HepG2 (cell line): Measurements from ENCODE around the gene SLC35B4. TPM values are rescaled to one million over a fixed set of nuclear protein-coding genes. Genes with fewer than 3 reads are reported as not detected.
A peak's percentile ranks its signal among the peaks of the same experiment; 100 is the strongest.

Source experiments
- ERF ChIP-seq: IDR thresholded peaks from 2 replicates; pipeline ENCODE4 v1.6.1; 2018; ENCODE audit warnings: missing biosample characterization, missing genetic modification reagents
- KDM1A ChIP-seq: IDR thresholded peaks from 2 replicates; pipeline ENCODE4 v1.6.1; 2016; ENCODE audit warnings: missing compliant biosample characterization
- KLF13 ChIP-seq: sonication (generic); formaldehyde crosslinking; IDR thresholded peaks from 2 replicates; pipeline ENCODE4 v1.4.0; 2020; ENCODE audit warnings: mild to moderate bottlenecking, missing genetic modification reagents
- MEIS1 ChIP-seq: sonication (generic); formaldehyde crosslinking; IDR thresholded peaks from 2 replicates; pipeline ENCODE4 v1.9.0; 2021; ENCODE audit warnings: mild to moderate bottlenecking, missing genetic modification reagents, moderate library complexity, borderline replicate concordance
- PAF1 ChIP-seq: IDR thresholded peaks from 2 replicates; pipeline ENCODE4 v1.6.1; 2016; ENCODE audit warnings: missing genetic modification reagents, missing compliant biosample characterization
- POLR2A ChIP-seq, 2 experiments: IDR thresholded peaks; 2 replicates each; pipeline ENCODE4 v1.6.1; 2011; ENCODE audit warnings: low read depth in 2 of 2, low read length in 2 of 2, mild to moderate bottlenecking in 1 of 2, moderate library complexity in 1 of 2; ENCODE audit not compliant: insufficient read depth in 1 of 2
- RBFOX2 ChIP-seq: fragments of 200-400 bp; formaldehyde crosslinking; IDR thresholded peaks from 2 replicates; pipeline ENCODE4 v1.6.1; 2017; ENCODE audit warnings: low read depth, mild to moderate bottlenecking, low read length
- RBM22 ChIP-seq: fragments of 200-400 bp; formaldehyde crosslinking; optimal IDR thresholded peaks from 2 replicates; pipeline ENCODE3; 2017; ENCODE audit warnings: mild to moderate bottlenecking, low read length, moderate library complexity
- TAF15 ChIP-seq: fragments of 200-400 bp; formaldehyde crosslinking; IDR thresholded peaks from one replicate; pipeline ENCODE4 v1.6.1; 2018; ENCODE audit warnings: mild to moderate bottlenecking, low read depth, low read length; ENCODE audit not compliant: poor library complexity, severe bottlenecking
- ZEB1 ChIP-seq: IDR thresholded peaks from 2 replicates; pipeline ENCODE4 v1.6.1; 2012; ENCODE audit warnings: mild to moderate bottlenecking, low read depth, inconsistent platforms; ENCODE audit not compliant: insufficient replicate concordance
- ZFP90 ChIP-seq: sonication (generic); formaldehyde crosslinking; IDR thresholded peaks from 2 replicates; pipeline ENCODE4 v1.8.0; 2022; ENCODE audit warnings: missing genetic modification reagents, mild to moderate bottlenecking, inconsistent platforms, borderline replicate concordance
- ZNF17 ChIP-seq: sonication (generic); formaldehyde crosslinking; IDR thresholded peaks from 2 replicates; pipeline ENCODE4 v1.5.0; 2020; ENCODE audit warnings: mild to moderate bottlenecking, missing genetic modification reagents
- ZNF253 ChIP-seq: sonication (generic); formaldehyde crosslinking; IDR thresholded peaks from 2 replicates; pipeline ENCODE4 v1.8.0; 2022; ENCODE audit warnings: mild to moderate bottlenecking, missing genetic modification reagents, borderline replicate concordance
- ZNF75D ChIP-seq: sonication (generic); formaldehyde crosslinking; IDR thresholded peaks from 2 replicates; pipeline ENCODE4 v1.8.1; 2023; ENCODE audit warnings: missing genetic modification reagents, mild to moderate bottlenecking, borderline replicate concordance
- ZSCAN20 ChIP-seq: sonication (generic); formaldehyde crosslinking; IDR thresholded peaks from 2 replicates; pipeline ENCODE4 v1.4.0; 2020; ENCODE audit warnings: missing genetic modification reagents, mild to moderate bottlenecking, borderline replicate concordance
- polyA plus RNA-seq, 8 experiments: library from polyadenylated mRNA; depleted of rRNA in 3 of 8; stranded (reverse) in 7 of 8; unstranded in 1 of 8; fragments of >200 nt; fragmentation: Illumina TruSeq in 4 of 8; extraction: Trizol in 4 of 8; gene quantifications; 2 replicates each; pipeline versions ENCODE4 v1.2.1 to v1.2.3, GENCODE V29; 2011 to 2016; ENCODE audit warnings: low read depth in 4 of 8, missing spikeins in 1 of 8, mixed read lengths in 1 of 8; ENCODE audit not compliant: insufficient read depth in 1 of 8
- total RNA-seq, 5 experiments: library from RNA; depleted of rRNA; stranded (reverse); fragments of >200 nt; fragmentation: Illumina TruSeq; extraction: Trizol; gene quantifications; 2 replicates each; pipeline ENCODE4 v1.2.3, GENCODE V29; 2016; ENCODE audit warnings: low read depth in 1 of 5
- TF ChIP-seq, protein P1 (sequence below): sonication (generic); formaldehyde crosslinking; IDR thresholded peaks from 2 replicates; pipeline ENCODE4 v1.5.1; 2020; ENCODE audit warnings: mild to moderate bottlenecking, missing genetic modification reagents
- TF ChIP-seq, protein P2 (sequence below), 2 experiments: fragments of 450-650 bp in 1 of 2; sonication (generic) in 1 of 2; formaldehyde crosslinking in 1 of 2; IDR thresholded peaks; 2 replicates each; pipeline versions ENCODE4 v1.6.1 to v1.8.0; 2016 to 2022; ENCODE audit warnings: antibody characterized with exemption in 1 of 2, mild to moderate bottlenecking in 1 of 2, missing genetic modification reagents in 1 of 2

The SLC35B4 gene
- total and polyA plus RNA-seq, 2 of the 13 experiments (the other 11 are each of a cell fraction or from before 2014, with no cell fraction given): 17.1 to 17.8 TPM

DNA sequence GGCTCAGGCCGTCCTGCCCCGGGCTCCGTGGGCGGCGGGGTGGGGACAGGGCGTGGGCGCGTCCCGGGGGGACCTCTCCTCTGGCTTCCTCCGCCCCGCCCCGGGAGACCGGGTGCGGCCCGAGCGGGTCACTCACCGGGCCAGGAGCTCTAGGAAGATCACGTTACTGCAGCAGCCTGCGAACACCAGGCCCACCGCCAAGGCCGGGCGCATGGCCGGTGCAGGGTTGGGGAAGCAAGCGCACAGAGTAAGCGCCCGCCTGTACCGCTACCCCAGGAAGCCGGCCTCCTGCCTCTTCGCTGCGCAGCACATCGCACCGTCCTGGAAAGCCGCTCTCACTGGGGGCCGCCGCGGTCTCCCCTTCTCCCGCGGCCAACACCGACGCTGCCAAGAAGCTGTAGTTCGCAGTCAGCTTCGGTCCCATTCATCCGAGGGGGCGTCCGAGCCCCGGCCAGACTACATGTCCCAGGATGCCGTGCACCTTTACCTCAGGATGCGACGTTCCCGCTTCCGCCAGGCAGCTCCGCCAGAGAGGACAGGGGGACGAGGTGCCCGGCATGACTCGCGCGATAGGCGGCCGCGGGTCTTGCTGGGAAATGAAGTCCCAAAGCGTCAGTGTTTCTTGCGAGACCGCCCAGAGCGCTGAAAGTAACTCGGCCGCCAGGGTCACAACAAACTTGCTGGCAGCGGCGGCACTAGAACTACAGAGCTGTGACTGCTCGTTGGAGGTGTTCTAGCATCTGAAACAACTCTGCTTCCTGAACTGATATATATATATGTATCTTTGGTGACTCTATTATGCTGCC is at the start of gene SLC35B4 (continued):
- TF ChIP-seq, protein P1, sequence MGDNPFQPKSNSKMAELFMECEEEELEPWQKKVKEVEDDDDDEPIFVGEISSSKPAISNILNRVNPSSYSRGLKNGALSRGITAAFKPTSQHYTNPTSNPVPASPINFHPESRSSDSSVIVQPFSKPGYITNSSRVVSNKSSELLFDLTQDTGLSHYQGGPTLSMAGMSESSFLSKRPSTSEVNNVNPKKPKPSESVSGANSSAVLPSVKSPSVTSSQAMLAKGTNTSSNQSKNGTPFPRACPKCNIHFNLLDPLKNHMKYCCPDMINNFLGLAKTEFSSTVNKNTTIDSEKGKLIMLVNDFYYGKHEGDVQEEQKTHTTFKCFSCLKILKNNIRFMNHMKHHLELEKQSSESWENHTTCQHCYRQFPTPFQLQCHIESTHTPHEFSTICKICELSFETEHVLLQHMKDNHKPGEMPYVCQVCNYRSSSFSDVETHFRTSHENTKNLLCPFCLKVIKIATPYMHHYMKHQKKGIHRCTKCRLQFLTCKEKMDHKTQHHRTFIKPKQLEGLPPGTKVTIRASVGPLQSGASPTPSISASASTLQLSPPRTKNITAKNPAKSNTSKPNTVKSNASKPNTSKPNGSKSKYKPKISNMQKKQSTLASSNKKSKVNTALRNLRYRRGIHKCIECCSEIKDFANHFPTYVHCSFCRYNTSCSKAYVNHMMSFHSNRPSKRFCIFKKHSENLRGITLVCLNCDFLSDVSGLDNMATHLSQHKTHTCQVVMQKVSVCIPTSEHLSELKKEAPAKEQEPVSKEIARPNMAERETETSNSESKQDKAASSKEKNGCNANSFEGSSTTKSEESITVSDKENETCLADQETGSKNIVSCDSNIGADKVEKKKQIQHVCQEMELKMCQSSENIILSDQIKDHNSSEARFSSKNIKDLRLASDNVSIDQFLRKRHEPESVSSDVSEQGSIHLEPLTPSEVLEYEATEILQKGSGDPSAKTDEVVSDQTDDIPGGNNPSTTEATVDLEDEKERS: 0 out of 2 replicates have a peak, but pooled peaks have one; percentile 23
- TF ChIP-seq POLR2A (IDR thresholded peaks at IDR 0.05; ENCODE audit: insufficient read depth in 1 of 2, low read depth in 2 of 2, low read length in 2 of 2) (peak; percentile 63 to 68; a peak in 3 of 4 replicates), MEIS1 (CRISPR knock-in tag) (0 out of 2 replicates have a peak, but pooled peaks have one; percentile 38), PAF1 (CRISPR knock-in tag) (no peak), ZSCAN20 (CRISPR knock-in tag) (peak; percentile 80; the same call in 1 of the 2 replicates), ZNF253 (no peak), ERF (CRISPR knock-in tag) (peak; percentile 86), ZNF75D (CRISPR knock-in tag) (no peak), ZEB1 (no peak), RBFOX2 (peak; percentile 91), ZFP90 (CRISPR knock-in tag) (peak; percentile 71; the same call in 1 of the 2 replicates), RBM22 (no peak), KDM1A (CRISPR knock-in tag) (no peak), KLF13 (CRISPR knock-in tag) (no peak), TAF15 (peak; percentile 62), ZNF17 (CRISPR knock-in tag) (no peak)
- TF ChIP-seq, protein P2, sequence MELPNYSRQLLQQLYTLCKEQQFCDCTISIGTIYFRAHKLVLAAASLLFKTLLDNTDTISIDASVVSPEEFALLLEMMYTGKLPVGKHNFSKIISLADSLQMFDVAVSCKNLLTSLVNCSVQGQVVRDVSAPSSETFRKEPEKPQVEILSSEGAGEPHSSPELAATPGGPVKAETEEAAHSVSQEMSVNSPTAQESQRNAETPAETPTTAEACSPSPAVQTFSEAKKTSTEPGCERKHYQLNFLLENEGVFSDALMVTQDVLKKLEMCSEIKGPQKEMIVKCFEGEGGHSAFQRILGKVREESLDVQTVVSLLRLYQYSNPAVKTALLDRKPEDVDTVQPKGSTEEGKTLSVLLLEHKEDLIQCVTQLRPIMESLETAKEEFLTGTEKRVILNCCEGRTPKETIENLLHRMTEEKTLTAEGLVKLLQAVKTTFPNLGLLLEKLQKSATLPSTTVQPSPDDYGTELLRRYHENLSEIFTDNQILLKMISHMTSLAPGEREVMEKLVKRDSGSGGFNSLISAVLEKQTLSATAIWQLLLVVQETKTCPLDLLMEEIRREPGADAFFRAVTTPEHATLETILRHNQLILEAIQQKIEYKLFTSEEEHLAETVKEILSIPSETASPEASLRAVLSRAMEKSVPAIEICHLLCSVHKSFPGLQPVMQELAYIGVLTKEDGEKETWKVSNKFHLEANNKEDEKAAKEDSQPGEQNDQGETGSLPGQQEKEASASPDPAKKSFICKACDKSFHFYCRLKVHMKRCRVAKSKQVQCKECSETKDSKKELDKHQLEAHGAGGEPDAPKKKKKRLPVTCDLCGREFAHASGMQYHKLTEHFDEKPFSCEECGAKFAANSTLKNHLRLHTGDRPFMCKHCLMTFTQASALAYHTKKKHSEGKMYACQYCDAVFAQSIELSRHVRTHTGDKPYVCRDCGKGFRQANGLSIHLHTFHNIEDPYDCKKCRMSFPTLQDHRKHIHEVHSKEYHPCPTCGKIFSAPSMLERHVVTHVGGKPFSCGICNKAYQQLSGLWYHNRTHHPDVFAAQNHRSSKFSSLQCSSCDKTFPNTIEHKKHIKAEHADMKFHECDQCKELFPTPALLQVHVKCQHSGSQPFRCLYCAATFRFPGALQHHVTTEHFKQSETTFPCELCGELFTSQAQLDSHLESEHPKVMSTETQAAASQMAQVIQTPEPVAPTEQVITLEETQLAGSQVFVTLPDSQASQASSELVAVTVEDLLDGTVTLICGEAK (IDR thresholded peaks at IDR 0.05): 0 out of 2 replicates have a peak, but pooled peaks have one; percentile 11
- TF ChIP-seq, protein P2 (CRISPR knock-in tag; IDR thresholded peaks at IDR 0.05): peak; percentile 85
